Brain microvascular endothelial cell (primary cell): Measurements from ENCODE around the gene POLE2.

Source experiments
- DNase-seq: peaks from one replicate; pipeline ENCODE4 v3.0.0-alpha.2; 2020
- H3K27ac ChIP-seq: fragments of 250-450 bp; sonication (Bioruptor Pico); 2 replicates; pipeline ENCODE4 v1.5.1; 2020; ENCODE audit warnings: mild to moderate bottlenecking, moderate library complexity
- H3K27me3 ChIP-seq: fragments of 250-450 bp; sonication (Bioruptor Pico); replicated peaks from 2 replicates; pipeline ENCODE4 v1.5.1; 2020; ENCODE audit warnings: mild to moderate bottlenecking
- H3K36me3 ChIP-seq: fragments of 250-450 bp; sonication (Bioruptor Pico); replicated peaks from 2 replicates; pipeline ENCODE4 v1.5.1; 2020; ENCODE audit warnings: mild to moderate bottlenecking
- H3K4me3 ChIP-seq: 2 replicates; pipeline ENCODE4 v1.5.1; 2011; ENCODE audit warnings: low read depth, mild to moderate bottlenecking, control low read depth, low read length, moderate library complexity
- in situ Hi-C: cut with HindIII; loops from 2 replicates; pipeline ENCODE4 v1.10.0; 2017; ENCODE audit warnings: low sequenced_read_pairs, low pct_ligation_motif_present
- TF ChIP-seq, protein P1 (sequence below): IDR thresholded peaks from 2 replicates; pipeline ENCODE4 v1.5.1; 2011; ENCODE audit warnings: low read depth, mild to moderate bottlenecking, moderate library complexity, low read length, control low read depth, inconsistent platforms; ENCODE audit errors: missing control alignments

The POLE2 gene

DNA sequence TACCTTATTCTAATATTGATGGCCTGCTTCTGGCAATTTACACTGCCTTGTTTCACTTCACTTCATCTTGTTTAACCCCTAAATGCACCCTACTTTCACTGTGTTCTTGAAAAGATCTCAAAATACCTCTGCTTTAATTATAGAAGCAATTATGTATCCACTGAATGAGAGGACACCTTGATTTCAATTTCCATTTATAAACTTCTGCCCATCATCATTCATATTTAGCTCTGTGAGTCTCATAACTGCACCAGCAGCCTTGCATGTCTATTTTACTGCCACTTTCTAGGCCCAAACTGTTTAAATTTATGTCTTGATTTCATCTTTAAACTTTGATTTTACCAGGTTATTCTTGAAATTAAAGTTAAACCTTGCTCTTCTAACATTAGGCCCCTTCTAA is 45.9 kb downstream of the POLE2 start:
- Histone ChIP-seq H3K36me3 (no peaks in the 10 kb centered on the region), H3K27ac (no peak overlapping the region), H3K4me3 (no peak overlapping the region), H3K27me3 (no peaks in the 10 kb centered on the region)
- in situ Hi-C loops = no loop called here
- DNase-seq = no peak
- TF ChIP-seq, protein P1, sequence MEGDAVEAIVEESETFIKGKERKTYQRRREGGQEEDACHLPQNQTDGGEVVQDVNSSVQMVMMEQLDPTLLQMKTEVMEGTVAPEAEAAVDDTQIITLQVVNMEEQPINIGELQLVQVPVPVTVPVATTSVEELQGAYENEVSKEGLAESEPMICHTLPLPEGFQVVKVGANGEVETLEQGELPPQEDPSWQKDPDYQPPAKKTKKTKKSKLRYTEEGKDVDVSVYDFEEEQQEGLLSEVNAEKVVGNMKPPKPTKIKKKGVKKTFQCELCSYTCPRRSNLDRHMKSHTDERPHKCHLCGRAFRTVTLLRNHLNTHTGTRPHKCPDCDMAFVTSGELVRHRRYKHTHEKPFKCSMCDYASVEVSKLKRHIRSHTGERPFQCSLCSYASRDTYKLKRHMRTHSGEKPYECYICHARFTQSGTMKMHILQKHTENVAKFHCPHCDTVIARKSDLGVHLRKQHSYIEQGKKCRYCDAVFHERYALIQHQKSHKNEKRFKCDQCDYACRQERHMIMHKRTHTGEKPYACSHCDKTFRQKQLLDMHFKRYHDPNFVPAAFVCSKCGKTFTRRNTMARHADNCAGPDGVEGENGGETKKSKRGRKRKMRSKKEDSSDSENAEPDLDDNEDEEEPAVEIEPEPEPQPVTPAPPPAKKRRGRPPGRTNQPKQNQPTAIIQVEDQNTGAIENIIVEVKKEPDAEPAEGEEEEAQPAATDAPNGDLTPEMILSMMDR = no peak

DNA sequence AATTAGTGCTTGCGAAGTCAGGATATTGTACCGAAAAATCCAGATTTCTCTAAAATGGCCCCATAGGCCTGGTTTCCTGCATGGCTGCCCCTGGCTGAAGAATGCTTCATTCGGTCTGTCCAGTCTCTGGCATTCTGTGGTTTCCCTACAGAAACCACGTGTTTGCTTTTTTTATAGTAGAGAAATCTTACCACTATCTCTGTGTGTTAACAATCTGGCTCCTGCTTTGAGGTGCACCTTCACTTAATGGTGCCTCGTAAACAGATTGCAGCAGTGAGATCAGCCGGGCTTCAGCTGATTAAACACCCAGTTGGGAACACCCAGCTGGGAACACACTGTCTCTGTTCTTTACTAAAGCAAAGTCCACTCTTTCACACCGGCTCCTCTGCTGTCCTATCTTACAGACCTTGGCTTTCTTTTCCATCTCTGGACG is 46.3 kb downstream of the POLE2 start:
- H3K27ac ChIP-seq = no peak overlapping the region
- H3K36me3 ChIP-seq = no peaks in the 10 kb centered on the region
- TF ChIP-seq, protein P1 = no peak
- DNase-seq = peak; percentile 18
- H3K27me3 ChIP-seq = no peaks in the 10 kb centered on the region
- in situ Hi-C loops = no loop called here
- no peak overlapping the region for H3K4me3 ChIP-seq

GRCh38 chr14:49640540-49641417 is 47.2 kb downstream of the POLE2 start:
- no peaks in the 10 kb centered on the region for H3K27me3 ChIP-seq
- DNase-seq = no peak
- in situ Hi-C loops = no loop called here
- H3K36me3 ChIP-seq = no peaks in the 10 kb centered on the region
- H3K27ac ChIP-seq = no peak overlapping the region
- H3K4me3 ChIP-seq = no peak overlapping the region
- TF ChIP-seq, protein P1 = no peak

GRCh38 chr14:49637534-49638078 is 50.4 kb downstream of the POLE2 start:
- in situ Hi-C loops = no loop called here
- no peak for DNase-seq
- no peak overlapping the region for H3K4me3 ChIP-seq

DNA sequence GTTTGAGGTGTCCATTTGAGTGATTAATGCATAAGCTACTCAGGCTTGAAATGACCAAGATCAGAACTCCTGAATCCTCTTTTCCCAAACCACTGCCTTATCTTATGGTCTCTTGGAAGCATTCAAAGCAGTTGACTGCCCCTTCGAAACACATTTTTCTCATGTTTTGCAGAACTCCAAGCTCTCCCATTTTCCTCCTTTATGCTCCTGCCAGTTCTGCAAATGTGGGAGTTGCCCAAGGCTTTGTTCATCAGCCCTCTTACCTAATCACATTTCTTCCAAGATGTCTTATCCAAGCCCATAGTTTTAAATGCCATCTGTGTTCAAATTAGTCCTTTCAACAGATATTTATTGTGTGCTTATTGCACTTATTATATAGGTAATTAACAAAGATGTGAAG is 51.1 kb downstream of the POLE2 start:
- no peaks in the 10 kb centered on the region for H3K36me3 ChIP-seq
- no peaks in the 10 kb centered on the region for H3K27me3 ChIP-seq
- no peak overlapping the region for H3K27ac ChIP-seq
- no peak overlapping the region for H3K4me3 ChIP-seq
- DNase-seq = no peak
- TF ChIP-seq, protein P1 = no peak
- in situ Hi-C loops = no loop called here

More at GRCh38 chr14:49637534-49638078, 50.4 kb downstream of the POLE2 start:
- Histone ChIP-seq H3K27ac (no peak overlapping the region), H3K27me3 (no peaks in the 10 kb centered on the region), H3K36me3 (no peaks in the 10 kb centered on the region)
- TF ChIP-seq, protein P1 = no peak
